GM12874 (cell line): ENCODE results near the gene C12orf57.

Experiments
- TF ChIP-seq, protein P1 (sequence below): IDR thresholded peaks from 2 replicates; pipeline ENCODE4 v1.5.1; 2011; ENCODE audit warnings: low read depth, mild to moderate bottlenecking, control low read depth, low read length, moderate library complexity; ENCODE audit not compliant: insufficient read depth

The C12orf57 gene

DNA sequence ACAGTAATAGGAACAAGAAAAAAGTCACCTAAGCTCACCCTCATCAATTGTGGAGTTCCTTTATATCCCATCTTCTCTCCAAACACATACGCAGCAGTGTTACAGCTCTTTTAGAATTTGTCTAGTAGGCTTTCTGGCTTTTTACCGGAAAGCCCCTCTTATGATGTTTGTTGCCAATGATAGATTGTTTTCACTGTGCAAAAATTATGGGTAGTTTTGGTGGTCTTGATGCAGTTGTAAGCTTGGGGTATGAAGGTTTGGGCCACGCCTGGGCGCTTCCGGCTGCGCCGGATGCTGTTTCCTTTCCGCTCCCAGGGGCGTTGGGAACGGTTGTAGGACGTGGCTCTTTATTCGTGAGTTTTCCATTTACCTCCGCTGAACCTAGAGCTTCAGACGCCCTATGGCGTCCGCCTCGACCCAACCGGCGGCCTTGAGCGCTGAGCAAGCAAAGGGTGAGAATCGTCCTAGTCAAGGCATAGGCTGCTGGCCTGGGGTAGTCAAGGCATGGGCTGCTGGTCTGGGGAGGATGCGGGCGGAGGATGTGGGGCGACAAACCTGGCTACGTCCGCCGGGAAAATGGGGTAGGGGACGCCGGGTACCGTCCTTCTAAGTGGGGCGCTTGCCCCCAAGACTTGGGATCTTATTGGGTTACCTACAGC lies at the start of gene C12orf57, which contains the start of gene RNU7-1:
Gene C12orf57 (plus strand): TSS at position 301 of the 659 bp plus-strand sequence. CDS start 100 bp downstream, at position 401.
Gene RNU7-1 (plus strand): TSS at position 95 of the 659 bp plus-strand sequence.
- TF ChIP-seq, protein P1, sequence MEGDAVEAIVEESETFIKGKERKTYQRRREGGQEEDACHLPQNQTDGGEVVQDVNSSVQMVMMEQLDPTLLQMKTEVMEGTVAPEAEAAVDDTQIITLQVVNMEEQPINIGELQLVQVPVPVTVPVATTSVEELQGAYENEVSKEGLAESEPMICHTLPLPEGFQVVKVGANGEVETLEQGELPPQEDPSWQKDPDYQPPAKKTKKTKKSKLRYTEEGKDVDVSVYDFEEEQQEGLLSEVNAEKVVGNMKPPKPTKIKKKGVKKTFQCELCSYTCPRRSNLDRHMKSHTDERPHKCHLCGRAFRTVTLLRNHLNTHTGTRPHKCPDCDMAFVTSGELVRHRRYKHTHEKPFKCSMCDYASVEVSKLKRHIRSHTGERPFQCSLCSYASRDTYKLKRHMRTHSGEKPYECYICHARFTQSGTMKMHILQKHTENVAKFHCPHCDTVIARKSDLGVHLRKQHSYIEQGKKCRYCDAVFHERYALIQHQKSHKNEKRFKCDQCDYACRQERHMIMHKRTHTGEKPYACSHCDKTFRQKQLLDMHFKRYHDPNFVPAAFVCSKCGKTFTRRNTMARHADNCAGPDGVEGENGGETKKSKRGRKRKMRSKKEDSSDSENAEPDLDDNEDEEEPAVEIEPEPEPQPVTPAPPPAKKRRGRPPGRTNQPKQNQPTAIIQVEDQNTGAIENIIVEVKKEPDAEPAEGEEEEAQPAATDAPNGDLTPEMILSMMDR = no peak

- TF ChIP-seq, protein P1 = no peak
Observed at GRCh38 chr12:6894321-6894720, 49.5 kb upstream of the C12orf57 start.

GRCh38 chr12:6896846-6897435 lies 46.9 kb upstream of the C12orf57 start:
- TF ChIP-seq, protein P1 = no peak

DNA sequence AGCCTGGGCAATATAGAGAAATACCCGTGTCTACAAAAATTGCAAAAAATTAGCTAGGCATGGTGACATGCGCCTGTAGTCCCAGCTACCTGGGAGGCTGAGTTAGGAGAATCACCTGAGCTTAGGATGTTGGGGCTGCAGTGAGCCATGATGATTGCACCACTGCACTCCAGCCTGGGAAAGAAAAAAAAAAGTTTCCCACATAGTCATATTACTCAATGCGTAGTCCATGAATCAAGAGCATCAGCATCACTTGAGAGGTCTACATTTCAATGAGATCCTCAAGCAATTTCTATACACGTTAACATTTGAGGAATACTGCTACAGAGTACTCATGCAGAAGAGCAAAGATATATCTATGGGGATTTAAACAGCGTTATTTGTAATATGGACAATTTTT lies 44.4 kb upstream of the C12orf57 start:
- TF ChIP-seq, protein P1 = no peak

DNA sequence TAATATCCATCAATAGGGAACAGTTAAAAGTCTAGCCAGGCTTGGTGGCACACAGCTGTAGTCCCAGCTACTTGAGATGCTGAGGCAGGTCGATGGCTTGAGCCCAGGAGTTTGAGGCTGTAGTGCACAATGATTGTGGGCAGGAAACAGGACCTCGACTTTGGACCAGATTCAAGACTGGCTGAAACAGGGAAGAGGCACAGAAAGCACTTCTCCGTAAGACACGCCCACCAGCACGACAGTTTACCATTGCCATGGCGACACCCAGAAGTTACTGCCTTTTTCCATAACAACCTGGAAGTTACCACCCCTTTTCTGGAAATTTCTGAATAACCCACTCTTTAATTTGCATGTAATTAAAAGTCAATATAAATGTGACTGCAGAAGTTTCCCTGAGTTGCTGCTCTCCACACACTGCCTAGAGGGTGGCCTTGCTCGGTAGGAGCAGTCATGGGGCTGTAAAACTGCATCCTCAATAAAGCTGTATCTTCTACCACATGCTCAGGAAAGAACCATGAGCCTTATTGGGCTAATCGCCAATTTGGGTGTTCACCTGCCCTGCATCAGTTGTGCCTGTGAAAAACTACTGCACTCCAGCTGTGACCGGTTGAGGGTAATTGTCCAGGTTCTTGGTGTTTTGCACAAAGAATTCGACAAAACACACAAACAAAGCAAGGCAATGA lies 43.8 kb upstream of the C12orf57 start:
- TF ChIP-seq, protein P1 = no peak

GRCh38 chr12:6902448-6902847 lies 41.4 kb upstream of the C12orf57 start:
- TF ChIP-seq, protein P1 = no peak

DNA sequence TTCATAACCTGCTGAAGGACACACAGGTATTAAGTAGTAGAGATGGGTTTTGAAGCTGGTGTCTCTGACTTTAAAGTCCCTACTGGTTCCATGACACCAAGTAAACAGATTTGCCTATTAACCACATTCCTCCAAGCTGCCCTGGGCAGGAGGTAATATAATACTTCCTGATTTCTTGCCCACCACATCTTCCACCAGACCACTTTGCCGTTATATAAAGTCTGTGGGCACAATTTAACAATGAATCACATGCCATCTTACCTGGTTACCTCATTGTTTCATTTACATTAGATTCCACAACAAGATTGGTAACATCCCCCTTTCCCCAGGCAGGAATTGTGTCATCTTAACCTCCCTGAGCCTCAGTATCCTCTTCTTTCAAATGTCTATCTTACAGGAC lies 40.1 kb upstream of the C12orf57 start:
- TF ChIP-seq, protein P1 = no peak
